Right atrium auricular region (tissue), 2 donors: ENCODE measurements around the gene EDN1. TPM values are rescaled to one million over a fixed set of nuclear protein-coding genes. Genes with fewer than 3 reads are reported as not detected.
"Not testable (repeated sequence)": the region's sequence is repeated elsewhere in the genome, so short reads cannot be mapped to it uniquely, and the experiment has no call there.

Experiments
- DNase-seq: peaks from one replicate; pipeline ENCODE4 v3.0.0-alpha.2; 2019; ENCODE audit warnings: low spot score
- H3K27ac ChIP-seq, 2 donors: fragments of 200-600 bp; sonication (generic); 1 replicate in 1 of 2; 2 replicates in 1 of 2; pipeline ENCODE4 v1.5.1; 2016 to 2019
- H3K27me3 ChIP-seq, 2 donors: fragments of 200-600 bp; sonication (generic); one replicate each; pipeline versions ENCODE4 v1.5.1 to v1.6.0; 2017 to 2019
- H3K36me3 ChIP-seq: fragments of 200-600 bp; sonication (generic); one replicate; pipeline ENCODE4 v1.5.1; 2016
- H3K4me1 ChIP-seq, 2 donors: fragments of 200-600 bp; sonication (generic); one replicate each; pipeline versions ENCODE4 v1.5.1 to v1.6.0; 2017 to 2019
- H3K4me3 ChIP-seq, 2 donors: fragments of 200-600 bp; sonication (generic); 1 replicate in 1 of 2; 2 replicates in 1 of 2; pipeline ENCODE4 v1.5.1; 2017 to 2019; ENCODE audit warnings: mild to moderate bottlenecking in 1 of 2, moderate library complexity in 1 of 2
- H3K9me3 ChIP-seq, 2 donors: fragments of 200-600 bp; sonication (generic); one replicate each; pipeline ENCODE4 v1.5.1; 2019
- total RNA-seq, 2 donors: library from RNA; depleted of rRNA; stranded (reverse); fragments of >200 nt; gene quantifications; one replicate each; pipeline ENCODE4 v1.1.0, GENCODE V29; 2016
- TF ChIP-seq, protein P1 (sequence below), 2 donors: fragments of 200-600 bp; sonication (generic); IDR thresholded peaks; one replicate each; pipeline ENCODE4 v1.5.1; 2019; ENCODE audit warnings: antibody characterized with exemption in 2 of 2

The EDN1 gene
- total RNA-seq, 2 donors from 2014 or later: 9.0 to 13.4 TPM

DNA sequence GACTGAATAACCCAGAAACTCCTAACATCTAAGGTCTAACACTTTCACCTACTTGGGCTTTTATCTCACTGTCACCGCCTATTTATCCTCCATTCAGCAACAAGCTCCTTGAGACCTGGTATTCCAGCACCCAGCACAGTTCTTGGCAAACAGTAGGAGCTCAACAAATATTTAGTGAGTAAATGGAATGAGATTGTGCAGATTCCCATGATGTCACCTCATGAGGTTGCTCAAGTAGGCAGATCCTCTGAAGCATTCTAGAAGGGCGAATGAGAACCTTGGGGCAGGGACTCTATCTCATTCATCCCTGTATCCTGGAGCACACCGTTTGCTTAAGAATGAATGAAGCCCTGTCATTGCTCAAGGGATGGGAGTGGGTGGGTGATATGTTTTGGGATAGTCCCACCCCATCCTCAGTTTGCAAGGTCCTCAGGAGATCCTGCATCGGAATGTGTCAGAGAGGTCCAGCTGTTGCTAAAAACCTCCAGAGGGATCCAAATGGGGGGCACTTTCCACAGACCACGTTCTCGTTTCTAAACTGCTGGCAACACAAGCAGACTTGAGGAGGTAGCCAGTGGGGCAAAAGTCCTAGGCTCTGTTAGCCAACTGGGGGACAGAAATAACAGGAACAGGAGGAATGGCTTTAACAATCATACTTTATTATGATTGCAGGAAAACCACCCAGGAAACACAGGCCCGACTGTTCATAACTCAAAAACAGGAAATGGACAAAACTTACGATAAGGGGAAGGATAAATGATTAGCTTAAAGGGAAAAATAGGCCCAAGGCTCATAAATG lies 42.0 kb downstream of the EDN1 start:
- TF ChIP-seq, protein P1, sequence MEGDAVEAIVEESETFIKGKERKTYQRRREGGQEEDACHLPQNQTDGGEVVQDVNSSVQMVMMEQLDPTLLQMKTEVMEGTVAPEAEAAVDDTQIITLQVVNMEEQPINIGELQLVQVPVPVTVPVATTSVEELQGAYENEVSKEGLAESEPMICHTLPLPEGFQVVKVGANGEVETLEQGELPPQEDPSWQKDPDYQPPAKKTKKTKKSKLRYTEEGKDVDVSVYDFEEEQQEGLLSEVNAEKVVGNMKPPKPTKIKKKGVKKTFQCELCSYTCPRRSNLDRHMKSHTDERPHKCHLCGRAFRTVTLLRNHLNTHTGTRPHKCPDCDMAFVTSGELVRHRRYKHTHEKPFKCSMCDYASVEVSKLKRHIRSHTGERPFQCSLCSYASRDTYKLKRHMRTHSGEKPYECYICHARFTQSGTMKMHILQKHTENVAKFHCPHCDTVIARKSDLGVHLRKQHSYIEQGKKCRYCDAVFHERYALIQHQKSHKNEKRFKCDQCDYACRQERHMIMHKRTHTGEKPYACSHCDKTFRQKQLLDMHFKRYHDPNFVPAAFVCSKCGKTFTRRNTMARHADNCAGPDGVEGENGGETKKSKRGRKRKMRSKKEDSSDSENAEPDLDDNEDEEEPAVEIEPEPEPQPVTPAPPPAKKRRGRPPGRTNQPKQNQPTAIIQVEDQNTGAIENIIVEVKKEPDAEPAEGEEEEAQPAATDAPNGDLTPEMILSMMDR (IDR thresholded peaks at IDR 0.05): no peak
- no peaks in the 10 kb centered on the region for H3K36me3 ChIP-seq
- H3K9me3 ChIP-seq: no peaks in the 10 kb centered on the region
- no peak overlapping the region for H3K27ac ChIP-seq
- no peak for DNase-seq
- H3K4me3 ChIP-seq: no peak overlapping the region
- no peaks in the 10 kb centered on the region for H3K27me3 ChIP-seq
- peaks cover 0 to 13% of the 10 kb centered on the region in 2 donors for H3K4me1 ChIP-seq

DNA sequence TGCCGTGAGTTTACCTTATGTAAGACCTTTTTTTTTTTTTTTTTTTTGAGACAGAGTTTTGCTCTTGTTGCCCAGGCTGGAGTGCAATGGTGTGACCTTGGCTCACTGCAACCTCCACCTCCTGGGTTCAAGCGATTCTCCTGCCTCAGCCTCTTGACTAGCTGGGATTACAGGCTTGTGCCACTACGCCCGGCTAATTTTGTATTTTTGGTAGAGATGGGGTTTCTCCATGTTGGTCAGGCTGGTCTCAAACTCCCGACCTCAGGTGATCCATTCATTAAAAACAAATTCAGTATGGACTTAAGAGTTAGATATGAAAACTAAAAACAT lies 42.6 kb downstream of the EDN1 start:
- not testable (repeated sequence) for H3K4me3 ChIP-seq, H3K36me3 ChIP-seq, H3K27me3 ChIP-seq, H3K27ac ChIP-seq, DNase-seq, H3K9me3 ChIP-seq
- peaks cover 0 to 13% of the 10 kb centered on the region in 2 donors for H3K4me1 ChIP-seq

DNA sequence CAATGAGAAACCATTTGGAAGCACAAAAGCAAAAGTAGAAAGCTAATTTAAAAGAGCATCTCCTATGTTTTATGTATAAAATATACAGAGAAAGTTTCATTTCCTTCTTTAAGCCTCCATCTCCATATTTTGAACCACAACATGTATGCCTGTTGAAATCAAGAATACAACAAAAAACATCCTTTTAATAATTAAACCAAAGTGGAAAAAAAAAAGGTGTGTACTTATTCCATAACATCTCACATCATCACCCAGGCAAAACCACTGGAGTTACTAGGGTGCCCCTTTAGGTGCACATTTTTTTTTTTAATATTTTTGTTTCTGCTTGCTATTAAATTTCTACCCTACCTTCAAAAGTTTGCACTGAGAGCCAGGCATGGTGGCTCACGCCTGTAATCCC lies 43.0 kb downstream of the EDN1 start:
- TF ChIP-seq, protein P1 (IDR thresholded peaks at IDR 0.05): no peak
- H3K4me3 ChIP-seq: no peak overlapping the region
- H3K27me3 ChIP-seq: no peaks in the 10 kb centered on the region
- DNase-seq: no peak
- no peaks in the 10 kb centered on the region for H3K9me3 ChIP-seq
- H3K4me1 ChIP-seq: peaks cover 0 to 13% of the 10 kb centered on the region in 2 donors
- H3K36me3 ChIP-seq: no peaks in the 10 kb centered on the region
- H3K27ac ChIP-seq: no peak overlapping the region

DNA sequence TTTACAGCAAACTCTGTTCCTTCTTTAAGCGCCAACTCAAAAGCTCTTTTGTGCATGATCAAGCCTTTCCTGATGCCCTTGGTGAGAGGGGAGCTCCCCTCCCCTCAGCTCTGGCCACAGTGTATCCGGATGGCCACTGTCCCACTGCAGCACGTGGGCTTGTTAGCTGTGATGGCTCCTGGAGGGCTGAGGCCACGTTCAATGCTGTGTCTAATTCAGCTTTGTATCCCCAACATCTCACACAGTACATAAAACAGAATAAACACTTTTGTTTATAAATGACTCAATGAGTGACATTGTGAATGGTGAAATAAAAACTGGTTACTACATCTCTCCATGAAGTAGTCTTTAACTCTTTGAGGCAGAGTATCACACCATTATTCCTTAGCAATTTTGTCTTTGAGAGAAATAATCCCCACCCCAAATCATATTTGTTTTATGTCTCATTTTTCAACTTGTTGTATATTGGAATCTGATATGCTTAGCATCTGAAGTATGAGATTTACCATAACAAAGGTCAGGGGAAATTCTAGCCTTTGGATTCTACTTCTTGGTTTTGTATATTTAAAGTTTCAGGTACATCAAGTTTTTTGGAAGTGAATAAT lies 44.5 kb downstream of the EDN1 start:
- H3K9me3 ChIP-seq: no peaks in the 10 kb centered on the region
- no peak overlapping the region for H3K27ac ChIP-seq
- TF ChIP-seq, protein P1 (IDR thresholded peaks at IDR 0.05): no peak
- H3K4me3 ChIP-seq: no peak overlapping the region
- H3K4me1 ChIP-seq: peaks cover 0 to 13% of the 10 kb centered on the region in 2 donors
- H3K27me3 ChIP-seq: no peaks in the 10 kb centered on the region
- DNase-seq: no peak
- H3K36me3 ChIP-seq: no peaks in the 10 kb centered on the region

DNA sequence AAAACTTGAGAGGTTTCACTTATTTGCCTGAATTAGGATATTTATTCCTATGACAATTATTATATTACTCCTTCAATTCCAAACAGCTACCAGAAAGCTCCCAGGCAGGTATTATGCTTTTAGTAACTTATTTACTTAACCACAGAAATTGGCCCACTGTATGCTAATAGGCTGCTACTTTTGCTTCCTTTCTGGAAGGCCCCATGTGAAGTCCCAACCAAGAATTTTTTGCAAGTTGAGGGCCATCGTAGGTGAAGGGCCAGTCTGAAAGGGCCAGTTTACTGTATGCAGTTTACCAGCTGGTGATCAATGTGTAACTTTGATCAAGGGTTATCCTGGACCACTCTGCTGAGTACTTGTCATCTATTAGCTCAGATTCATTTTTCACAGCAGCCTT lies 45.0 kb downstream of the EDN1 start:
- H3K36me3 ChIP-seq: no peaks in the 10 kb centered on the region
- no peak overlapping the region for H3K27ac ChIP-seq
- TF ChIP-seq, protein P1 (IDR thresholded peaks at IDR 0.05): no peak
- no peaks in the 10 kb centered on the region for H3K9me3 ChIP-seq
- no peaks in the 10 kb centered on the region for H3K27me3 ChIP-seq
- no peak for DNase-seq
- peaks cover 0 to 13% of the 10 kb centered on the region in 2 donors for H3K4me1 ChIP-seq
- no peak overlapping the region for H3K4me3 ChIP-seq

DNA sequence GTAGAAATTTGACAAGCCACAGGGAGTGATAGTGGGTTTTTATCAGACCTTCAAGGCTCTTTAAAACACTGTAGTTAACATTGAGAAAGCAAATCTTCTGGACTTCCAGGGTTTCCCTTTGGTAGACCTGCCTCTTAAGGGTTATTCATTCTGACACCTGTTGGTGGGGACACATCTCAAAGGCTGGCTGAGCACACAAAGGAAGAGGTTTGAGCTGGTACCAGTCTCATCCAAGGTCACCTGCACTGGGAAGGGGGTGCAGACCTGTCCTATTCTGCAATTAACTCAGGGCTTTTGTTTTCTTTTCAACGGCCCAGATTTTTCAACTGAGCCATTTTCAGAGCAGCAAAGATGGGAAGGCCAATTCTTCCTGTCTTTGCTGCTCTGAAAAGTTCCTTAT lies 45.6 kb downstream of the EDN1 start:
- H3K9me3 ChIP-seq: no peaks in the 10 kb centered on the region
- H3K27ac ChIP-seq: no peak overlapping the region
- peaks cover 0 to 13% of the 10 kb centered on the region in 2 donors for H3K4me1 ChIP-seq
- no peak for DNase-seq
- H3K4me3 ChIP-seq: no peak overlapping the region
- TF ChIP-seq, protein P1 (IDR thresholded peaks at IDR 0.05): no peak
- H3K36me3 ChIP-seq: no peaks in the 10 kb centered on the region
- H3K27me3 ChIP-seq: no peaks in the 10 kb centered on the region
